Mesenchymal stem cell (in vitro differentiated cells and primary cell): ENCODE data around the gene NSUN5.
A peak's percentile ranks its signal among the peaks of the same experiment; 100 is the strongest.
"Not testable (repeated sequence)": the region's sequence is repeated elsewhere in the genome, so short reads cannot be mapped to it uniquely, and the experiment has no call there.

ENCODE experiments used
- DNase-seq: peaks from one replicate; pipeline ENCODE4 v3.0.0-alpha.2; 2013
- H2AFZ ChIP-seq: one replicate; pipeline ENCODE4 v1.6.1; 2013; ENCODE audit warnings: low read depth, mild to moderate bottlenecking, control low read depth, inconsistent platforms, low read length, moderate library complexity
- H2AK5ac ChIP-seq: 2 replicates; pipeline ENCODE4 v1.6.1; 2013; ENCODE audit warnings: low read length, moderate library complexity, mild to moderate bottlenecking, inconsistent platforms; ENCODE audit not compliant: severe bottlenecking
- H2BK120ac ChIP-seq: one replicate; pipeline ENCODE4 v1.6.1; 2013; ENCODE audit warnings: low read depth, mild to moderate bottlenecking, inconsistent platforms, low read length, moderate library complexity
- H2BK12ac ChIP-seq, 2 experiments: one replicate each; pipeline ENCODE4 v1.6.1; 2013; ENCODE audit warnings: inconsistent platforms in 2 of 2, low read length in 2 of 2, mild to moderate bottlenecking in 2 of 2, moderate library complexity in 2 of 2, control low read depth in 1 of 2
- H2BK15ac ChIP-seq: one replicate; pipeline ENCODE4 v1.6.1; 2013; ENCODE audit warnings: mild to moderate bottlenecking, low read depth, inconsistent platforms; ENCODE audit not compliant: poor library complexity, severe bottlenecking
- H2BK5ac ChIP-seq: 2 replicates; pipeline ENCODE4 v1.6.1; 2013; ENCODE audit warnings: low read depth, mild to moderate bottlenecking, low read length, control low read depth, inconsistent platforms; ENCODE audit not compliant: poor library complexity, severe bottlenecking
- H3K14ac ChIP-seq, 2 experiments: one replicate each; pipeline ENCODE4 v1.6.1; 2013; ENCODE audit warnings: inconsistent platforms in 2 of 2, low read length in 2 of 2, control low read depth in 1 of 2, mild to moderate bottlenecking in 1 of 2, moderate library complexity in 1 of 2
- H3K18ac ChIP-seq, 2 experiments: one replicate each; pipeline ENCODE4 v1.6.1; 2013; ENCODE audit warnings: inconsistent platforms in 2 of 2, low read length in 2 of 2, control low read depth in 1 of 2, low read depth in 1 of 2, mild to moderate bottlenecking in 1 of 2
- H3K23ac ChIP-seq, 2 experiments: one replicate each; pipeline ENCODE4 v1.6.1; 2013; ENCODE audit warnings: inconsistent platforms in 2 of 2, low read length in 2 of 2, mild to moderate bottlenecking in 2 of 2, moderate library complexity in 2 of 2, control low read depth in 1 of 2
- H3K27ac ChIP-seq: 2 replicates; pipeline ENCODE4 v1.5.1; 2013; ENCODE audit warnings: mild to moderate bottlenecking, moderate library complexity, low read length, control low read depth, inconsistent platforms; ENCODE audit not compliant: poor library complexity, severe bottlenecking
- H3K27me3 ChIP-seq, 2 experiments: 2 replicates each; pipeline versions ENCODE4 v1.6.1 to v1.7.0; 2013; ENCODE audit warnings: low read length in 2 of 2, mild to moderate bottlenecking in 2 of 2, moderate library complexity in 2 of 2, control low read depth in 1 of 2, inconsistent platforms in 1 of 2; ENCODE audit not compliant: control insufficient read depth in 1 of 2, insufficient read depth in 1 of 2
- H3K36me3 ChIP-seq, 2 experiments: 2 replicates each; pipeline versions ENCODE4 v1.6.1 to v1.7.0; 2013; ENCODE audit warnings: low read length in 2 of 2, control low read depth in 1 of 2, inconsistent platforms in 1 of 2, low read depth in 1 of 2, mild to moderate bottlenecking in 1 of 2; ENCODE audit not compliant: insufficient read depth in 2 of 2, control insufficient read depth in 1 of 2
- H3K4ac ChIP-seq, 2 experiments: one replicate each; pipeline ENCODE4 v1.6.1; 2013; ENCODE audit warnings: inconsistent platforms in 2 of 2, low read length in 2 of 2, mild to moderate bottlenecking in 2 of 2, moderate library complexity in 2 of 2, control low read depth in 1 of 2, low read depth in 1 of 2
- H3K4me1 ChIP-seq: 2 replicates; pipeline ENCODE4 v1.6.1; 2013; ENCODE audit warnings: low read depth, low read length, control low read depth; ENCODE audit not compliant: control insufficient read depth, insufficient read depth
- H3K4me2 ChIP-seq: 2 replicates; pipeline ENCODE4 v1.6.1; 2013; ENCODE audit warnings: low read length, mild to moderate bottlenecking, inconsistent platforms; ENCODE audit not compliant: poor library complexity, severe bottlenecking
- H3K4me3 ChIP-seq, 2 experiments: 2 replicates each; pipeline versions ENCODE4 v1.5.1 to v1.7.0; 2013; ENCODE audit warnings: low read length in 2 of 2, mild to moderate bottlenecking in 2 of 2, control low read depth in 1 of 2, low read depth in 1 of 2; ENCODE audit not compliant: insufficient read depth in 1 of 2
- H3K79me1 ChIP-seq: replicated peaks from 2 replicates; pipeline ENCODE4 v1.6.1; 2013; ENCODE audit warnings: mild to moderate bottlenecking, control low read depth, low read length, inconsistent platforms; ENCODE audit not compliant: poor library complexity, severe bottlenecking
- H3K9ac ChIP-seq: 2 replicates; pipeline ENCODE4 v1.7.0; 2013; ENCODE audit warnings: mild to moderate bottlenecking, low read length, moderate library complexity
- H3K9me3 ChIP-seq: 2 replicates; pipeline ENCODE4 v1.7.0; 2013; ENCODE audit warnings: mild to moderate bottlenecking, low read length; ENCODE audit not compliant: control insufficient read depth
- H4K8ac ChIP-seq: one replicate; pipeline ENCODE4 v1.6.1; 2013; ENCODE audit warnings: inconsistent platforms, mild to moderate bottlenecking, low read length, moderate library complexity
- H4K91ac ChIP-seq: one replicate; pipeline ENCODE4 v1.6.1; 2013; ENCODE audit warnings: mild to moderate bottlenecking, low read length, inconsistent platforms
- WGBS: methylation state at CpG from one replicate; pipeline ENCODE4 v1.1.7; 2013; ENCODE audit warnings: mixed read lengths; 5-methylcytosine and 5-hydroxymethylcytosine counted together

Gene NSUN5

GRCh38 chr7:73311421-73311820 lies 2.8 kb upstream of the NSUN5 start:
- not testable (repeated sequence) for H2AK5ac ChIP-seq, H4K8ac ChIP-seq, H3K27ac ChIP-seq, H3K36me3 ChIP-seq, H3K23ac ChIP-seq, H3K4me2 ChIP-seq, H3K4ac ChIP-seq, H2AFZ ChIP-seq, H4K91ac ChIP-seq, H2BK120ac ChIP-seq, H3K9me3 ChIP-seq, H3K9ac ChIP-seq, H3K14ac ChIP-seq, H3K27me3 ChIP-seq, H3K79me1 ChIP-seq, H2BK15ac ChIP-seq, H3K4me3 ChIP-seq, H2BK12ac ChIP-seq, H2BK5ac ChIP-seq
- WGBS, result 63% methylated on average over 7 of the region's 7 CpGs
- peaks cover 11% of the 10 kb centered on the region for H3K4me1 ChIP-seq
- peak; percentile 56 for DNase-seq
- peak overlapping the region in 1 of 2 experiments; percentile 19 for H3K18ac ChIP-seq

- peak overlapping the region in 1 of 2 experiments; percentile 65 for H3K4ac ChIP-seq
- no peak overlapping the region for H2AK5ac ChIP-seq
- H3K14ac ChIP-seq, result peak overlapping the region in 1 of 2 experiments; percentile 53
- no peak overlapping the region for H2BK12ac ChIP-seq
- H3K9ac ChIP-seq, result peak overlapping the region; percentile 82
- peaks cover 13% of the 10 kb centered on the region for H3K4me1 ChIP-seq
- no peaks in the 10 kb centered on the region for H3K27me3 ChIP-seq
- no peak overlapping the region for H2BK5ac ChIP-seq
- H3K4me3 ChIP-seq, result peak overlapping the region; percentile 81 to 93
- H2AFZ ChIP-seq, result peak overlapping the region; percentile 76
- H3K27ac ChIP-seq, result no peak overlapping the region
- H4K8ac ChIP-seq, result peak overlapping the region; percentile 89
- H3K9me3 ChIP-seq, result no peaks in the 10 kb centered on the region
- peaks cover 23 to 28% of the 10 kb centered on the region in 2 experiments for H3K36me3 ChIP-seq
- peak overlapping the region; percentile 82 for H3K4me2 ChIP-seq
- H2BK120ac ChIP-seq, result peak overlapping the region; percentile 34
- H3K18ac ChIP-seq, result peak overlapping the region in 1 of 2 experiments; percentile 85
- peaks cover 10% of the 10 kb centered on the region for H3K79me1 ChIP-seq
- no peak overlapping the region for H3K23ac ChIP-seq
- H4K91ac ChIP-seq, result peak overlapping the region; percentile 43
- H2BK15ac ChIP-seq, result no peak overlapping the region
- DNase-seq, result no peak
- WGBS, result 23% methylated on average over 29 of the region's 43 CpGs
Measured at GRCh38 chr7:73308074-73308664, 457 bp downstream of the NSUN5 start.

GRCh38 chr7:73307436-73307835 lies 1.2 kb downstream of the NSUN5 start:
- WGBS, result 98% methylated on average over 13 of the region's 13 CpGs
- Histone ChIP-seq H3K23ac (no peak overlapping the region), H3K18ac (no peak overlapping the region), H3K79me1 (peaks cover 10% of the 10 kb centered on the region), H2AK5ac (no peak overlapping the region), H3K9ac (no peak overlapping the region), H2AFZ (no peak overlapping the region), H3K4ac (no peak overlapping the region), H2BK15ac (no peak overlapping the region), H3K36me3 (peaks cover 28 to 32% of the 10 kb centered on the region in 2 experiments), H3K27ac (no peak overlapping the region), H4K8ac (no peak overlapping the region), H4K91ac (no peak overlapping the region), H3K14ac (no peak overlapping the region), H2BK12ac (no peak overlapping the region), H3K9me3 (no peaks in the 10 kb centered on the region), H2BK5ac (no peak overlapping the region), H3K4me2 (no peak overlapping the region), H3K4me3 (peak overlapping the region in 1 of 2 experiments; percentile 93), H3K4me1 (peaks cover 13% of the 10 kb centered on the region), H2BK120ac (no peak overlapping the region), H3K27me3 (no peaks in the 10 kb centered on the region)
- DNase-seq, result no peak

- H2BK5ac ChIP-seq, H2AK5ac ChIP-seq, H3K4me3 ChIP-seq, H4K8ac ChIP-seq, H3K4me2 ChIP-seq, H3K14ac ChIP-seq, H2BK12ac ChIP-seq, H2AFZ ChIP-seq, H2BK15ac ChIP-seq, H3K23ac ChIP-seq, H3K27me3 ChIP-seq, H3K9ac ChIP-seq, H3K18ac ChIP-seq, H2BK120ac ChIP-seq, H4K91ac ChIP-seq, H3K9me3 ChIP-seq, H3K79me1 ChIP-seq, H3K27ac ChIP-seq, H3K4ac ChIP-seq, DNase-seq: not testable (repeated sequence)
- peaks cover 13% of the 10 kb centered on the region for H3K4me1 ChIP-seq
- H3K36me3 ChIP-seq, result peaks cover 28 to 32% of the 10 kb centered on the region in 2 experiments
- 97% methylated on average over 4 of the region's 15 CpGs for WGBS
Measured at GRCh38 chr7:73304612-73305387, 3.8 kb downstream of the NSUN5 start.
